ENCODE data around the gene CYRIA.

CYRIA gene

GRCh38 chr2:16669388-16669787 lies 3.8 kb upstream of the CYRIA start:
- no peak for DNase-seq (ENCODE audit: low read depth)

GRCh38 chr2:16666449-16666801 lies 791 bp upstream of the CYRIA start:
- DNase-seq (ENCODE audit: low read depth): no peak

GRCh38 chr2:16664809-16665747 lies 556 bp downstream of the CYRIA start:
- DNase-seq (ENCODE audit: low read depth): no peak

- DNase-seq (ENCODE audit: low read depth): no peak
Measured at GRCh38 chr2:16664052-16664731, 1.4 kb downstream of the CYRIA start.

- DNase-seq (ENCODE audit: low read depth): no peak
Measured at GRCh38 chr2:16663121-16663905, 2.3 kb downstream of the CYRIA start.

- DNase-seq (ENCODE audit: low read depth): no peak
Measured at GRCh38 chr2:16661936-16662839, 3.4 kb downstream of the CYRIA start.

- no peak for DNase-seq (ENCODE audit: low read depth)
Measured at GRCh38 chr2:16661526-16661925, 4.1 kb downstream of the CYRIA start.

GRCh38 chr2:16660556-16660955 lies 5.1 kb downstream of the CYRIA start:
- DNase-seq (ENCODE audit: low read depth): no peak

- DNase-seq (ENCODE audit: low read depth): no peak
Measured at GRCh38 chr2:16660114-16660513, 5.5 kb downstream of the CYRIA start.

DNA sequence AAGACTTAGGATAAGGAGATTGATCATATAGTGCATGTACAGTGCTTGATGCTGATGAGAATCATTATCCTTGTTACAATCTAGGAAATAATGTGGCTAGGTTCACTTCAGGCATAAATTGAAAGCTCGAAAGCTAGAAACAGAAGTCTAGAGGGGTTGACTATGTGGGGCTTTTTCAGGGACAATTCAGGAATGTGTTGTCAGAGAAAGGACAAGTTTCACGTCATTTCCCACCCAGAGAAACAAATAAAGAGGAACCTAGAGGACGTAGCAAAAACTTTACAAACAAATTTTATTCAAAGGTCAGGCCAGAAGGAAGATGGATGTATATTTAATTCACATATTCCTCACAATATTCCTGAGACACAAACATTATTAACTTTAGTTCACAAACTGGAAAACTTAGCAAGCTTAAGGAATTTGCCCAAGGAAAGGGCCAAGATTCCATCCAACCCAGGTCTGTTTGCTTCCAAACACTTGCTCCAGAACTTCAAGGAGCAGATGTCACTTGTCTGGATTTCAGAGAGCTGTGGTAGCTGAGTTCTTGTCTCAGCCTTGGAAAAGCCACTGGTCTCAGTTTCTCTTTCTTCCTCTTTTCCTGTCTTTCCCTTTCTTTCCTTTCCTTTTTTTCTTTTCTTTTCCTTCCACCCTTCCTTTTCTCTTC lies 7.4 kb downstream of the CYRIA start:
- DNase-seq (ENCODE audit: low read depth): no peak

DNA sequence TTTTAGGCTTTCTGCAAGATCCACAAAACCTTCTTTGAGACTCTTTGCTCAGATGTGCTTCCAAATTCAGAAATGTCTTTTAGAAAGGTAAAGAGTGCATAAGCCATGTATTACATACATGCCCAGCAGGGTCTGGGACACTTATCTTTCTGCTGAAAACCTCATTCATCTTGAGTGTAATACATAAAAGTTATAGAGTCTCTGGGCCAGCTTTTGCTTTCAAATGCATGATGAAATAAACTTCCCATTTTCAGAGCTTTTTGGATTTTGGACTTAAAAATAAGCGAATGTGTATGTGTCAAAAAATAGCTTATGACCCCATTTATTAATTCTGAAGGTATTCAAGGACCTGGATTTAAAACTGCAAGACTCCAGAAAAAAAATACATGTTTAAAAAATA lies 8.0 kb downstream of the CYRIA start:
- no peak for DNase-seq (ENCODE audit: low read depth)

GRCh38 chr2:16656784-16657391 lies 8.7 kb downstream of the CYRIA start:
- DNase-seq (ENCODE audit: low read depth): no peak

DNA sequence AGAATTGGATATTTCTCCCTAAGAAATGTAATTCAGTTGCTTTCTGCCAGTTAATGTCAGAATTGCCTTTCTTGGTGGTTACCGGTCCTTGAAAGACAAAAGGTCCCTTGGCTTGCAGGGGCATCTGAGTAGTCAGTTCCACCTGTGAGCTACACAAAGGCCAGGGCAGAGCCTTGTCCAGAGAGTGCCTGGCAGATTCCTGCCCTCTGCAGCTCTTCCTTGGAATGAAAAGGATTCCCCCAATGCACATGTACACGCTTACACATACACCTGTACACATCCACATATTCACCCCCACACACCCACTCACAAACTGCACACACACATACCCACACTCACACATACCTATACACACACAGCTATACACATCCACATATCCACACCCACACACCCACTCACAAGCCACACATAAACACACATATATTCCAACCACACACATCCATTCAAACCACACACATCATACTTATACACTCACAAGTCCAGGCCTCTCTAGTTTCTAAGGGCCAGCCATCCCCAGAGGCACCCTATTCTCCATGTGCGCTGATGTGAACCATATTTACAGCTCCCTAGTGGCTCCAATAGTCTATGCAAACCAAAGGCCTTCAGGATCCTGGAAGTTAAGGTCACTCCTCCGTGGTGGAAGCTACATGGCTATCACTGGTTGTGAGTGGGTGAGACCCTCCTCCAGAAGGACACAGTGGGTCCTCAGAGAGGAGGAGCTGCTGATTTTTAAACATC lies 9.6 kb downstream of the CYRIA start:
- DNase-seq (ENCODE audit: low read depth): no peak

- no peak for DNase-seq (ENCODE audit: low read depth)
Measured at GRCh38 chr2:16655445-16655837, 10.2 kb downstream of the CYRIA start.

DNA sequence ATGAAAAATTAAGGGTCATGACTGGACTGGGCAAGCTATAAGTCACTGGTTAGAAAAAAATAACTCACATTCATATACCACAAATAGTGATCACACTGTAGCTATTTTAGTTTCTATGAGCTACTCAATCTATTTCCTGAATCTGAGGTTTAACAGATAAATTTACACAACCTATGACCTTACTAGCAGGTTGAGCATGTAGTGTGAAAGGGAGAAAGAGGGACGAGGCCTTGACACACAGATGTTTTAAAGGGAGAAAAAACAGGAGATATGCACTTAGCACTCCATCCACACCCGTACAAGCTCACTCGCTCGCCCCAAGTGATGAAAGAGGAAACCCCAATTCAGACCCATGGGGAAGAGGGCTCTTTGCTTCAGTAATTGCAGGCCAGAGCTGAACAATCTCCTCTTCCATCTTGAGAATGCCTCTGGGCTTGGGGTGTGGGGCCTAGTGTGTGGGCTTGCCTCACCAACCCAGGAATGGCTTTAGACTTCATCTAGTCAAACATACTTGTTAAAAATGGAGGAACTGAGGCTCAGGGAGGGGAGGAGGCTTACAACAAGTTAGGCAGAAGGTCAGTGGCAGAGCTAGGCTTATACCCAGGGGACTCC lies 10.7 kb downstream of the CYRIA start:
- no peak for DNase-seq (ENCODE audit: low read depth)

DNA sequence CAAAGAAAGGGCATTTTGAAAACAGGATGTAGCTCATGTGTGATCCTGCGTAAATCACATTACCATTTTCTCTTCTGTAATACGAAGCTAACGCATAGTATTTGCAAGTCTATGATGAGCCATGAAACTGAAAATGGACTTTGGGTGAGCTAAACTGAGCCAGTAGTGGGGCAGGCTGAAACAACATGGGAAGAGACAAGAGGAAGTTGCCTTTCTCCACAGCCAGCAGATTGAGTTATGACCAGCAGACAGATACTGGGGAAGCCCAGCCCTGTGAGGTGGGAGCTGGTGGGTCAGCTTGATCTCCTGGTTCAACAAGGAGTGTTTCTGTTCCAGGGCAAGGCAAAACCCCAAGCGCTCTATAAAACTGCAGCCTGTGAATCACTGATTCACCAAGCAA lies 11.8 kb downstream of the CYRIA start:
- no peak for DNase-seq (ENCODE audit: low read depth)

DNA sequence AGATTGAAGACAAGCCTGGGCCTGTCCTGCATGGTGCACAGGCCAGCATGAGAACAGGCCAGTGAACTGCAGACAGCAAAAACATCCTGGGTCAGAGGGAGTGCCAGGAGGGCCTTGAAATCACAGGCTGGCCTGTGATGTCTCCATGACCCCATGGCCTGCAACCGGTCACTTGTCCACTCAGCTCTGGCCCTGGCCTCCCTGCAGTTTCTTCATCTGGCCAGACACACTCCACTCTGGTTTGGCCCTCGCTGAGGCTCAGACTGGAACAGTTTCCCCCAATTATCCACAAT lies 12.6 kb downstream of the CYRIA start:
- DNase-seq (ENCODE audit: low read depth): no peak

GRCh38 chr2:16652296-16653082 lies 13.1 kb downstream of the CYRIA start:
- no peak for DNase-seq (ENCODE audit: low read depth)

Data from CMK (cell line).